ENCODE results near the gene EXTL1.

DNA sequence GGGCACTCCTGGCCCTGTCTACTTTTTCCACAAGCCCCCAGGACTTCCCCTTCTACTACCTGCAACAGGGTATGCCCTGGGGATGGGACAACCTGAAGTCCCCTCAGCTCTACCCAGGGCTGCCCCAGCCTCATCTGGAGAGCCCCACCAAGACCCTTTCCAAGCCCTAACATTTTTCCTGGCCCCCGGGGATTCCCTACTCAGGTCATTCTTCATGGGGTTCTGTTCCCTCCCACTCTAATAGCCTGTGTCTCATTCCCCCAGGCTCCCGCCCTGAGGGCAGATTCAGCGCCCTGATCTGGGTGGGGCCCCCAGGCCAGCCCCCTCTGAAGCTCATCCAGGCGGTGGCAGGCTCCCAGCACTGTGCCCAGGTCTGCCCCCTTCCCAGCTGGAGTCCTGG lies 9.6 kb downstream of the EXTL1 start:
- no peak for TF ChIP-seq POLR2AphosphoS5 (IDR thresholded peaks at IDR 0.05)
- TF ChIP-seq, protein P1, sequence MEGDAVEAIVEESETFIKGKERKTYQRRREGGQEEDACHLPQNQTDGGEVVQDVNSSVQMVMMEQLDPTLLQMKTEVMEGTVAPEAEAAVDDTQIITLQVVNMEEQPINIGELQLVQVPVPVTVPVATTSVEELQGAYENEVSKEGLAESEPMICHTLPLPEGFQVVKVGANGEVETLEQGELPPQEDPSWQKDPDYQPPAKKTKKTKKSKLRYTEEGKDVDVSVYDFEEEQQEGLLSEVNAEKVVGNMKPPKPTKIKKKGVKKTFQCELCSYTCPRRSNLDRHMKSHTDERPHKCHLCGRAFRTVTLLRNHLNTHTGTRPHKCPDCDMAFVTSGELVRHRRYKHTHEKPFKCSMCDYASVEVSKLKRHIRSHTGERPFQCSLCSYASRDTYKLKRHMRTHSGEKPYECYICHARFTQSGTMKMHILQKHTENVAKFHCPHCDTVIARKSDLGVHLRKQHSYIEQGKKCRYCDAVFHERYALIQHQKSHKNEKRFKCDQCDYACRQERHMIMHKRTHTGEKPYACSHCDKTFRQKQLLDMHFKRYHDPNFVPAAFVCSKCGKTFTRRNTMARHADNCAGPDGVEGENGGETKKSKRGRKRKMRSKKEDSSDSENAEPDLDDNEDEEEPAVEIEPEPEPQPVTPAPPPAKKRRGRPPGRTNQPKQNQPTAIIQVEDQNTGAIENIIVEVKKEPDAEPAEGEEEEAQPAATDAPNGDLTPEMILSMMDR (IDR thresholded peaks at IDR 0.05): no peak
- TF ChIP-seq POLR2A (IDR thresholded peaks at IDR 0.05): no peak
